HEK293T (cell line): ENCODE results near the gene PCBP3.

Experiments used
- CTCF ChIA-PET: fragments of 350-600 bp; formaldehyde crosslinking; extraction: SDS; loops from one replicate; lab custom pipeline; 2021; ENCODE audit warnings: antibody characterized with exemption, inconsistent platforms; lab: Yijun Ruan, JAX
- POLR2A ChIA-PET: fragments of 350-600 bp; formaldehyde crosslinking; extraction: SDS; loops from one replicate; lab custom pipeline; 2020; ENCODE audit warnings: antibody characterized with exemption, inconsistent platforms; lab: Yijun Ruan, JAX
- DNase-seq: peaks from one replicate; pipeline ENCODE4 v3.0.0; 2012; ENCODE audit warnings: mixed read lengths; ENCODE audit errors: extremely low spot score
- ARNT ChIP-seq: fragments of 450-650 bp; IDR thresholded peaks from 2 replicates; pipeline ENCODE4 v1.6.1; 2017; ENCODE audit warnings: mild to moderate bottlenecking
- BHLHE40 ChIP-seq: fragments of 450-650 bp; IDR thresholded peaks from 2 replicates; pipeline ENCODE4 v1.6.1; 2016; ENCODE audit warnings: mild to moderate bottlenecking, moderate library complexity, borderline replicate concordance
- CTBP1 ChIP-seq: fragments of 450-650 bp; IDR thresholded peaks from 2 replicates; pipeline ENCODE4 v1.6.1; 2016; ENCODE audit warnings: borderline replicate concordance
- ELF4 ChIP-seq: fragments of 450-650 bp; IDR thresholded peaks from 2 replicates; pipeline ENCODE4 v1.6.1; 2017; ENCODE audit warnings: antibody characterized with exemption
- FOXA1 ChIP-seq: fragments of 450-650 bp; IDR thresholded peaks from 2 replicates; pipeline ENCODE4 v1.6.1; 2016; ENCODE audit warnings: mild to moderate bottlenecking
- FOXK2 ChIP-seq: fragments of 450-650 bp; IDR thresholded peaks from 2 replicates; pipeline ENCODE4 v1.6.1; 2016; ENCODE audit warnings: mild to moderate bottlenecking
- FOXM1 ChIP-seq: fragments of 450-650 bp; IDR thresholded peaks from 2 replicates; pipeline ENCODE4 v1.6.1; 2017; ENCODE audit warnings: mild to moderate bottlenecking, borderline replicate concordance
- HDGF ChIP-seq: fragments of 450-650 bp; IDR thresholded peaks from 2 replicates; pipeline ENCODE4 v1.6.1; 2017; ENCODE audit warnings: antibody characterized with exemption, borderline replicate concordance
- L3MBTL2 ChIP-seq: fragments of 450-650 bp; conservative IDR thresholded peaks from 2 replicates; pipeline ENCODE4 v1.6.1; 2016; ENCODE audit warnings: mild to moderate bottlenecking
- LEF1 ChIP-seq: fragments of 450-650 bp; IDR thresholded peaks from 2 replicates; pipeline ENCODE4 v1.6.1; 2017; ENCODE audit warnings: mild to moderate bottlenecking, borderline replicate concordance
- NFRKB ChIP-seq: fragments of 450-650 bp; IDR thresholded peaks from 2 replicates; pipeline ENCODE4 v1.6.1; 2016; ENCODE audit warnings: mild to moderate bottlenecking, moderate library complexity
- PKNOX1 ChIP-seq: fragments of 450-650 bp; IDR thresholded peaks from 2 replicates; pipeline ENCODE4 v1.6.1; 2016
- SP1 ChIP-seq: fragments of 450-650 bp; IDR thresholded peaks from 2 replicates; pipeline ENCODE4 v1.6.1; 2017
- SUZ12 ChIP-seq: fragments of 450-650 bp; IDR thresholded peaks from 2 replicates; pipeline ENCODE4 v1.6.1; 2016; ENCODE audit warnings: mild to moderate bottlenecking
- TARDBP ChIP-seq: fragments of 450-650 bp; IDR thresholded peaks from 2 replicates; pipeline ENCODE4 v1.6.1; 2016
- ZNF384 ChIP-seq: fragments of 450-650 bp; IDR thresholded peaks from 2 replicates; pipeline ENCODE4 v1.6.1; 2016

Gene PCBP3

GRCh38 chr21:45930792-45931191 is 287.3 kb downstream of the PCBP3 start:
- no peak for DNase-seq
- no peak for TF ChIP-seq FOXA1
- TF ChIP-seq HDGF = no peak
- TF ChIP-seq ZNF384 = no peak
- TF ChIP-seq NFRKB = no peak
- no peak for TF ChIP-seq ELF4
- TF ChIP-seq FOXK2 = no peak
- no peak for TF ChIP-seq SP1
- TF ChIP-seq FOXM1 = no peak
- no peak for TF ChIP-seq LEF1
- POLR2A ChIA-PET = no interaction called here
- CTCF ChIA-PET = no interaction called here

GRCh38 chr21:45931397-45931969 is 288.0 kb downstream of the PCBP3 start:
- POLR2A ChIA-PET = no interaction called here

GRCh38 chr21:45932922-45933502 is 289.5 kb downstream of the PCBP3 start:
- no peak for DNase-seq
- ChIA-PET POLR2A (no interaction called here), CTCF (no interaction called here)
- no peak for TF ChIP-seq CTBP1
- TF ChIP-seq FOXA1 = no peak
- TF ChIP-seq LEF1 = no peak
- no peak for TF ChIP-seq NFRKB
- no peak for TF ChIP-seq ZNF384
- no peak for TF ChIP-seq L3MBTL2
- TF ChIP-seq SUZ12 = no peak
- TF ChIP-seq SP1 = no peak
- no peak for TF ChIP-seq FOXM1
- no peak for TF ChIP-seq HDGF
- TF ChIP-seq BHLHE40 = no peak
- no peak for TF ChIP-seq ELF4
- TF ChIP-seq FOXK2 = no peak
- no peak for TF ChIP-seq TARDBP
- TF ChIP-seq ARNT = no peak

More at GRCh38 chr21:45931397-45931969, 288.0 kb downstream of the PCBP3 start:
- no peak for DNase-seq
- no peak for TF ChIP-seq FOXK2
- no peak for TF ChIP-seq LEF1
- no peak for TF ChIP-seq ARNT
- no peak for TF ChIP-seq SP1
- no peak for TF ChIP-seq HDGF
- no peak for TF ChIP-seq ELF4
- TF ChIP-seq FOXA1 = no peak
- no peak for TF ChIP-seq NFRKB
- no peak for TF ChIP-seq ZNF384
- TF ChIP-seq BHLHE40 = no peak
- no peak for TF ChIP-seq SUZ12
- TF ChIP-seq TARDBP = no peak
- no peak for TF ChIP-seq CTBP1
- TF ChIP-seq FOXM1 = no peak
- CTCF ChIA-PET = no interaction called here

GRCh38 chr21:45934085-45934484 is 290.6 kb downstream of the PCBP3 start:
- ChIA-PET POLR2A (no interaction called here), CTCF (interaction anchor here (0.6 kb wide), 1 partner anchor 205 kb away, joined by 3 read pairs; no protein-coding TSS in a partner anchor)
- TF ChIP-seq SP1 (no peak), FOXK2 (no peak), L3MBTL2 (no peak), HDGF (no peak), CTBP1 (no peak), BHLHE40 (no peak), NFRKB (no peak), ARNT (no peak), ELF4 (no peak), ZNF384 (no peak), FOXA1 (no peak), TARDBP (no peak), FOXM1 (no peak), PKNOX1 (no peak), LEF1 (no peak), SUZ12 (no peak)
- DNase-seq = no peak

GRCh38 chr21:45934554-45934953 is 291.0 kb downstream of the PCBP3 start:
- DNase-seq = no peak
- ChIA-PET CTCF (interaction anchor here (0.6 kb wide), 1 partner anchor 205 kb away, joined by 3 read pairs; no protein-coding TSS in a partner anchor), POLR2A (no interaction called here)
- TF ChIP-seq BHLHE40 = no peak
- no peak for TF ChIP-seq L3MBTL2
- no peak for TF ChIP-seq ELF4
- TF ChIP-seq LEF1 = no peak
- TF ChIP-seq SP1 = no peak
- TF ChIP-seq SUZ12 = no peak
- no peak for TF ChIP-seq FOXA1
- no peak for TF ChIP-seq FOXM1
- no peak for TF ChIP-seq PKNOX1
- no peak for TF ChIP-seq FOXK2
- no peak for TF ChIP-seq HDGF
- no peak for TF ChIP-seq ARNT
- TF ChIP-seq ZNF384 = no peak
- TF ChIP-seq TARDBP = no peak
- TF ChIP-seq CTBP1 = no peak
- no peak for TF ChIP-seq NFRKB

GRCh38 chr21:45935628-45936027 is 292.1 kb downstream of the PCBP3 start:
- TF ChIP-seq PKNOX1 = no peak
- no peak for TF ChIP-seq FOXK2
- TF ChIP-seq ELF4 = no peak
- TF ChIP-seq SP1 = no peak
- TF ChIP-seq FOXM1 = no peak
- no peak for TF ChIP-seq ARNT
- no peak for TF ChIP-seq LEF1
- TF ChIP-seq CTBP1 = no peak
- TF ChIP-seq ZNF384 = no peak
- ChIA-PET CTCF (no interaction called here), POLR2A (no interaction called here)
- DNase-seq = no peak
